Astrocyte of the spinal cord (primary cell): ENCODE data around the gene CALN1.
A peak's percentile ranks its signal among the peaks of the same experiment; 100 is the strongest.

Experiments
- DNase-seq: peaks from one replicate; pipeline ENCODE4 v3.0.0; 2011; ENCODE audit warnings: low read depth, low spot score
- H3K4me3 ChIP-seq: 2 replicates; pipeline ENCODE4 v1.5.1; 2011; ENCODE audit warnings: low read depth, mild to moderate bottlenecking, low read length, moderate library complexity
- in situ Hi-C: cut with HindIII; loops from 2 replicates; pipeline ENCODE4 v1.10.0; 2017; ENCODE audit warnings: low sequenced_read_pairs
- TF ChIP-seq, protein P1 (sequence below): IDR thresholded peaks from 2 replicates; pipeline ENCODE4 v1.5.1; 2012; ENCODE audit warnings: low read depth, mild to moderate bottlenecking, low read length, inconsistent platforms

Gene CALN1

DNA sequence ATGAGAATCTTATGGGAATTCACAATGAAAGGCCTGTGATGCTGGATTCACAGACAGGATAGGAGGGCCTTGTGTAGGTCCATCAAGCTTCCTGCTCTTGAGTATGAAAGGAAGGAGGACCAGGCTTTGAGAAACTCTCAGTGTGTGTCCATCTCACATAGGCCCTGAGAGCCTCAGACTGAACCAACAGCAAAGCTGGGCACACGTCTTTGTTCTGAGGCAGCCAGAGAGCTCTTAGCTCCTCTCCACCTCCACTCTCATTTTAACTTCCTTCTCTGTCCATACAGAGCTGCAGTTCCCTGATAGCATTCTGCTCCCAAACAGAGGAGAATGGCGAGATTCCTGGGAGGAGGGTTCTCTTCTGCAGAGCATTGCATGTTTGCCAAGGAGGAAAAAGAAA, 515.6 kb downstream of the CALN1 start:
- TF ChIP-seq, protein P1, sequence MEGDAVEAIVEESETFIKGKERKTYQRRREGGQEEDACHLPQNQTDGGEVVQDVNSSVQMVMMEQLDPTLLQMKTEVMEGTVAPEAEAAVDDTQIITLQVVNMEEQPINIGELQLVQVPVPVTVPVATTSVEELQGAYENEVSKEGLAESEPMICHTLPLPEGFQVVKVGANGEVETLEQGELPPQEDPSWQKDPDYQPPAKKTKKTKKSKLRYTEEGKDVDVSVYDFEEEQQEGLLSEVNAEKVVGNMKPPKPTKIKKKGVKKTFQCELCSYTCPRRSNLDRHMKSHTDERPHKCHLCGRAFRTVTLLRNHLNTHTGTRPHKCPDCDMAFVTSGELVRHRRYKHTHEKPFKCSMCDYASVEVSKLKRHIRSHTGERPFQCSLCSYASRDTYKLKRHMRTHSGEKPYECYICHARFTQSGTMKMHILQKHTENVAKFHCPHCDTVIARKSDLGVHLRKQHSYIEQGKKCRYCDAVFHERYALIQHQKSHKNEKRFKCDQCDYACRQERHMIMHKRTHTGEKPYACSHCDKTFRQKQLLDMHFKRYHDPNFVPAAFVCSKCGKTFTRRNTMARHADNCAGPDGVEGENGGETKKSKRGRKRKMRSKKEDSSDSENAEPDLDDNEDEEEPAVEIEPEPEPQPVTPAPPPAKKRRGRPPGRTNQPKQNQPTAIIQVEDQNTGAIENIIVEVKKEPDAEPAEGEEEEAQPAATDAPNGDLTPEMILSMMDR: no peak
- no peak for DNase-seq
- in situ Hi-C loops: no loop called here
- no peak overlapping the region for H3K4me3 ChIP-seq

DNA sequence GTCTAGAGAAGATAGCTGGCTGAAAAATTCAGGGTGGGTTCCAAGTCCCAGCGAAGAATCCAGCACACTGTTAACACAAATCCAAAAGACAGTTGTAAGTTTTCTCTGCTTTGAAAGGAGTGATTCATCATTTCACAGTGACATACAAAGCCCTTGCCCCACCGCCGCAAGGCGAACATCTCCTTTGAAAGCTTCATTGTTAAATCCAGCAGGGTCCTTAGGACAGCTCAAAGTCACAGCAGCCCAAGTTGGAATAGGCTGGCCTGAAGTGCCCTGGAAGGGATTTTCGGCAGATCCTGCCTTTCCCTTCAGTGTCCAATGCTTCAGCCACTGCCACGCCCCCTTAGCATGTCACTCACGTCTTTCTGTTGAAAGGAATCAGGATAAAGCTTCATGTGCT, 526.1 kb downstream of the CALN1 start:
- DNase-seq: no peak
- TF ChIP-seq, protein P1: no peak
- in situ Hi-C loops: no loop called here
- H3K4me3 ChIP-seq: no peak overlapping the region

DNA sequence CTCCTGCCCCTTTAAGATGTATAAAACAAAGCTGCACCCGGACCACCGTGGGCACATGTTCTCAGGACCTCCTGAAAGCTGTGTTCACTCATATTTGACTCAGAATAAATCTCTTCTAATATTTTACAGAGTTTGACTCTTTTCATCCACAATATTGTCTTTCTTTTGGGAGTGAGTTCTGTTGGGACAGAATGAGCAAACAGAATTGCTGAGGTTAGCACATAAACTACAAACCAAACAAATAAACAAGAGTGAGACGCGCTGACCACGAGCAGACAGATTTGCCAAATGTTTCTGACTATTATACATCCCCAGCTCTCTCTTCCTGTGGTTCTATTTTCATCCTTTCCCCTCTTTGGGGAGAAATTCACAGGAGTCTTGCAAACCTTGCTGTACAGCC, 526.7 kb downstream of the CALN1 start:
- in situ Hi-C loops: no loop called here
- TF ChIP-seq, protein P1: no peak
- H3K4me3 ChIP-seq: no peak overlapping the region
- DNase-seq: no peak

DNA sequence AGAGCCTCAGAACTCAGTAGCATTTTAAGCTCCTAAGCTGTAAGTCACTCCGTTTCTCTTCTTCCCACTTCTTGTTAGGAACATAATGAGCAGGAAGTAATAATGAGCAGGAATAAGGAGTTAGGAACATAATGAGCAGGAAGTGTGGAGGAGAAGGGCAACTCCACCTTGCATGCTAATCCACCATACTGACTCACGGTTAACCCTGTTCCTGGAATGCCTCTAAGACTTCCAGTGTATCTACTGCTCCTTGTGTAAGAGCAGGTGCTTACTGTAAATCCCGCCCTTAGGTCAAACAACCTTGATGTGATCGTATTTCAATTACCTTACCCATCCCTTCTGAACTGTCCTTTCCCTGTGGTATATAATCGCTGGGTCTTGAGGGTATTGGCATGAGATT, 528.7 kb downstream of the CALN1 start:
- TF ChIP-seq, protein P1: no peak
- no peak for DNase-seq
- in situ Hi-C loops: no loop called here
- no peak overlapping the region for H3K4me3 ChIP-seq

DNA sequence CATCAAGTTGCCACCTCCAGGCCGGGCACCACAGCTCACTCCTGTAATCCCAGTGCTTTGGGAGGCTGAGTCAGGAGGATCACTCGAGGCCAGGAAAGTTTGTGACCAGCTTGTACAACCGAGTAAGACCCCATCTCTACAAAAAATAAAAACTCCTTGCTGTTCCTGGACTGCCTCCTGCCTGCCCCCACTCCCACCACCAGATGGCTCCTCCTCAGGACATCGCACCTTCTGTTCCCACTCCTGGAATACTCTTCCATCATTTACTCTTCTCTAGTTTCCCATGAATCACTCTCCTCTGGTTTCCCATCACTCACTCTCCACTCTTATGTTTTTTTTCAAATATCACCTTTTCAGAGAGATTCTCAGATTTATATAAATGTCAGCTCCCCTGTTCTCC, 540.7 kb downstream of the CALN1 start:
- no peak overlapping the region for H3K4me3 ChIP-seq
- in situ Hi-C loops: no loop called here
- DNase-seq: no peak
- TF ChIP-seq, protein P1: peak; percentile 28

DNA sequence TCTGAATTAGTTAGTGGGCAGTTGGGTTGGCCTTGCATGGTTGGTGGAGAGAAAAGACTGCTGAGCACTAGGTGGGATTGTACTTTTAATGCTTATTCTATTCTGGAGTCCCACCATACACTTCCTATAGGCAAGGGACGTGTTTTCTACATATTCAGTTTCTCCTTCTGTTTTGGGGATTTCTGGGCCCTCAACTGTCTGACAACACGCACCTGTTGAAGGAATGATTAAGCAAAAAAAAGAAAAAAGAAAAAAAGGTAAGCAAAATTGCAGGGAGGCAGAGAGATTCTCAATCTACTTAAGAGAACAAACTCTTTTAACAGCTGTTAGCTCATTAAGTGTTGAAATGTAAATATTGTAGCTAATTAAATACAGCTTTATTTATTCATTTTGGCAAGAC, 541.3 kb downstream of the CALN1 start:
- TF ChIP-seq, protein P1: no peak
- in situ Hi-C loops: no loop called here

DNA sequence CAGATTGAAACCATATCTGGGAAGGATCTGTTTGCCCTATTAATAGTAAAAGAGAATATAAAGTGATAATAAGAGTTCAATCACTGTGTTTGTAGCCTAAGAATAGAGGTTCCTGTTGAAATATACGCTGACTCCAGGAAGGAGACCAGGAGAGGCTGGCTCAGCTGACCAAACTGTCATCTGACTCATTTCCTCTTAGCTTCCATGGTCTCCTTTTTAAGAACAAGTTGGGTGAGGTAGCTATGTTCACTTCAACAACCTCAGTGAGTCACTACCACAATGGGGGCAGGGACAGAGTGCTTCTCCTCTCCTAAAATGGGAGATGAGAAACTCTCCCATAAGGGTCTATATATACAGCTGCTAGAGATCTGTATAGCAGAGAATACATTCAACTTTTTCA, 543.3 kb downstream of the CALN1 start:
- TF ChIP-seq, protein P1: no peak
- no peak overlapping the region for H3K4me3 ChIP-seq
- in situ Hi-C loops: no loop called here
- DNase-seq: peak; percentile 86

More for the DNA sequence above, 541.3 kb downstream of the CALN1 start:
- no peak for DNase-seq
- H3K4me3 ChIP-seq: no peak overlapping the region
